ENCODE measurements around the gene EEF2KMT.

EEF2KMT gene

GRCh38 chr16:5058476-5058875, 39.1 kb downstream of the EEF2KMT start:
- no peak overlapping the region for H3K27ac ChIP-seq (ENCODE audit: low read length)

GRCh38 chr16:5056352-5056751, 41.2 kb downstream of the EEF2KMT start:
- no peak overlapping the region for H3K4me2 ChIP-seq (ENCODE audit: insufficient read depth, low read length)
- H3K79me2 ChIP-seq (ENCODE audit: insufficient read depth, low read length) = no peaks in the 10 kb centered on the region
- ATAC-seq (ENCODE audit: insufficient read depth, low read depth) = peak; percentile 76
- H3K9me3 ChIP-seq (ENCODE audit: insufficient read depth, low read length, severe bottlenecking) = no peaks in the 10 kb centered on the region
- peak; percentile 43 for DNase-seq
- TF ChIP-seq CTCF (IDR thresholded peaks at IDR 0.05; ENCODE audit: borderline replicate concordance, extremely low read depth, low read length, poor library complexity, severe bottlenecking) = peak; percentile 60
- TF ChIP-seq EZH2 (IDR thresholded peaks at IDR 0.05; ENCODE audit: borderline replicate concordance, low read depth, low read length, severe bottlenecking) = no peak
- H3K27me3 ChIP-seq (ENCODE audit: insufficient read depth, low read length, poor library complexity) = no peaks in the 10 kb centered on the region
- H3K36me3 ChIP-seq (ENCODE audit: insufficient read depth, low read length) = no peaks in the 10 kb centered on the region
- no peak overlapping the region for H3K27ac ChIP-seq (ENCODE audit: low read length)
- H2AFZ ChIP-seq (ENCODE audit: low read depth, low read length) = no peak overlapping the region
- no peaks in the 10 kb centered on the region for H4K20me1 ChIP-seq (ENCODE audit: insufficient read depth, low read length)
- no peak overlapping the region for H3K4me3 ChIP-seq (ENCODE audit: low read depth in 1 of 2, low read length in 2 of 2)
- H3K9ac ChIP-seq (ENCODE audit: low read depth, low read length) = no peak overlapping the region
- H3K4me1 ChIP-seq (ENCODE audit: insufficient read depth, low read length) = no peaks in the 10 kb centered on the region

More at GRCh38 chr16:5058476-5058875, 39.1 kb downstream of the EEF2KMT start:
- ATAC-seq (ENCODE audit: insufficient read depth, low read depth) (no peak), DNase-seq (no peak)
- Histone ChIP-seq H3K9ac (ENCODE audit: low read depth, low read length) (no peak overlapping the region), H3K4me2 (ENCODE audit: insufficient read depth, low read length) (no peak overlapping the region), H3K4me1 (ENCODE audit: insufficient read depth, low read length) (no peaks in the 10 kb centered on the region), H3K27me3 (ENCODE audit: insufficient read depth, low read length, poor library complexity) (no peaks in the 10 kb centered on the region), H3K79me2 (ENCODE audit: insufficient read depth, low read length) (no peaks in the 10 kb centered on the region), H3K4me3 (ENCODE audit: low read depth in 1 of 2, low read length in 2 of 2) (no peak overlapping the region), H3K36me3 (ENCODE audit: insufficient read depth, low read length) (no peaks in the 10 kb centered on the region), H4K20me1 (ENCODE audit: insufficient read depth, low read length) (no peaks in the 10 kb centered on the region), H3K9me3 (ENCODE audit: insufficient read depth, low read length, severe bottlenecking) (no peaks in the 10 kb centered on the region), H2AFZ (ENCODE audit: low read depth, low read length) (no peak overlapping the region)
- TF ChIP-seq CTCF (IDR thresholded peaks at IDR 0.05; ENCODE audit: borderline replicate concordance, extremely low read depth, low read length, poor library complexity, severe bottlenecking) (no peak), EZH2 (IDR thresholded peaks at IDR 0.05; ENCODE audit: borderline replicate concordance, low read depth, low read length, severe bottlenecking) (no peak)

- Histone ChIP-seq H3K79me2 (ENCODE audit: insufficient read depth, low read length) (no peaks in the 10 kb centered on the region), H2AFZ (ENCODE audit: low read depth, low read length) (no peak overlapping the region), H3K4me2 (ENCODE audit: insufficient read depth, low read length) (no peak overlapping the region), H4K20me1 (ENCODE audit: insufficient read depth, low read length) (no peaks in the 10 kb centered on the region), H3K9me3 (ENCODE audit: insufficient read depth, low read length, severe bottlenecking) (no peaks in the 10 kb centered on the region), H3K4me3 (ENCODE audit: low read depth in 1 of 2, low read length in 2 of 2) (no peak overlapping the region), H3K27ac (ENCODE audit: low read length) (no peak overlapping the region), H3K36me3 (ENCODE audit: insufficient read depth, low read length) (no peaks in the 10 kb centered on the region), H3K27me3 (ENCODE audit: insufficient read depth, low read length, poor library complexity) (no peaks in the 10 kb centered on the region), H3K9ac (ENCODE audit: low read depth, low read length) (no peak overlapping the region), H3K4me1 (ENCODE audit: insufficient read depth, low read length) (no peaks in the 10 kb centered on the region)
- ATAC-seq (ENCODE audit: insufficient read depth, low read depth) = no peak
- DNase-seq = no peak
- TF ChIP-seq CTCF (IDR thresholded peaks at IDR 0.05; ENCODE audit: borderline replicate concordance, extremely low read depth, low read length, poor library complexity, severe bottlenecking) = no peak
- TF ChIP-seq EZH2 (IDR thresholded peaks at IDR 0.05; ENCODE audit: borderline replicate concordance, low read depth, low read length, severe bottlenecking) = no peak
These were observed 42.4 kb downstream of the EEF2KMT start for GRCh38 chr16:5054876-5055865.
